LNCAP (cell line): Measurements from ENCODE around the gene MEGF6.

Experiments used
- CTCF ChIP-seq: fragments of 450-650 bp; IDR thresholded peaks from 2 replicates; pipeline ENCODE4 v1.5.1; 2017; ENCODE audit warnings: mild to moderate bottlenecking

The MEGF6 gene

GRCh38 chr1:3518256-3518655, 93.1 kb downstream of the MEGF6 start:
- peak; percentile 93 for TF ChIP-seq CTCF

- TF ChIP-seq CTCF = no peak
Measured at GRCh38 chr1:3516911-3517675, 94.2 kb downstream of the MEGF6 start.

GRCh38 chr1:3516481-3516869, 94.8 kb downstream of the MEGF6 start:
- TF ChIP-seq CTCF = no peak

- TF ChIP-seq CTCF = no peak
Measured at GRCh38 chr1:3515774-3516480, 95.4 kb downstream of the MEGF6 start.

GRCh38 chr1:3515272-3515671, 96.0 kb downstream of the MEGF6 start:
- no peak for TF ChIP-seq CTCF

- no peak for TF ChIP-seq CTCF
Measured at GRCh38 chr1:3514404-3514803, 96.9 kb downstream of the MEGF6 start.

- TF ChIP-seq CTCF = no peak
Measured at GRCh38 chr1:3511856-3512255, 99.5 kb downstream of the MEGF6 start.
